ENCODE results near the gene PRMT1. TPM values are rescaled to one million over a fixed set of nuclear protein-coding genes. Genes with fewer than 3 reads are reported as not detected.

The PRMT1 gene
- total and polyA plus RNA-seq, 2 of the 13 experiments (the other 11 are each of a cell fraction or from before 2014, with no cell fraction given) = 324 to 374 TPM

DNA sequence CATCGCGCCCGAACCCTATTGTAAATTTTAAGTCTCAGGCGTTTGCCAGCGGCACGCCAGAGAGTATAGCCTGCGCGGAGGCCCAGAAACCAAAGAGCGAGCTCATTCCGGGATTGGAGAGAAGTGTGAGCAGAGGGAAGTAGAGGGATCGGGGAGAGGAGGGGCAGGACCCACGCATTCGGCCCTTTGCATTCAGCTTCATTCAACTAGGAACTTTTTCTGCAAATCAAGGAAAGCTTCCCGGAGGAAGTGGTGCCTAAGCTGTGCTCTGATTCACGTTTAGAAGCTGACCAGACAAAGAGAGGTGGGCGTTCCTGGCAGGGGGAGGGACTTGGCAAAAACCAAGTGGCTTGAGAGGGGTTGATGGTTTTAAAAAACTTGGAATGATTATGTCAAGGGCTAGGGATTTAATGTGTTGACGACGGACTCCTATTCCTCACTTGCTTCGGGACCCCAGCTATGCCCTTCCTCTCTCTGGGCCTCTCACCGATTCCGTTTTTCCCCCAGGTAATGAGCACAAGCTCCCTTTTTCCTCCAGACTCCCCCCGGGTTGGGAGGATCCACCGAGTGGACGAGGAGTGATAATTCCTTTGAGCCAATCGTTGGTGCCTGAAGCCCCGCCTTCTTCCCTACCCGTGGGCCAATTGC, 811 bp upstream of the PRMT1 start (continued):
- TF ChIP-seq, protein P1, sequence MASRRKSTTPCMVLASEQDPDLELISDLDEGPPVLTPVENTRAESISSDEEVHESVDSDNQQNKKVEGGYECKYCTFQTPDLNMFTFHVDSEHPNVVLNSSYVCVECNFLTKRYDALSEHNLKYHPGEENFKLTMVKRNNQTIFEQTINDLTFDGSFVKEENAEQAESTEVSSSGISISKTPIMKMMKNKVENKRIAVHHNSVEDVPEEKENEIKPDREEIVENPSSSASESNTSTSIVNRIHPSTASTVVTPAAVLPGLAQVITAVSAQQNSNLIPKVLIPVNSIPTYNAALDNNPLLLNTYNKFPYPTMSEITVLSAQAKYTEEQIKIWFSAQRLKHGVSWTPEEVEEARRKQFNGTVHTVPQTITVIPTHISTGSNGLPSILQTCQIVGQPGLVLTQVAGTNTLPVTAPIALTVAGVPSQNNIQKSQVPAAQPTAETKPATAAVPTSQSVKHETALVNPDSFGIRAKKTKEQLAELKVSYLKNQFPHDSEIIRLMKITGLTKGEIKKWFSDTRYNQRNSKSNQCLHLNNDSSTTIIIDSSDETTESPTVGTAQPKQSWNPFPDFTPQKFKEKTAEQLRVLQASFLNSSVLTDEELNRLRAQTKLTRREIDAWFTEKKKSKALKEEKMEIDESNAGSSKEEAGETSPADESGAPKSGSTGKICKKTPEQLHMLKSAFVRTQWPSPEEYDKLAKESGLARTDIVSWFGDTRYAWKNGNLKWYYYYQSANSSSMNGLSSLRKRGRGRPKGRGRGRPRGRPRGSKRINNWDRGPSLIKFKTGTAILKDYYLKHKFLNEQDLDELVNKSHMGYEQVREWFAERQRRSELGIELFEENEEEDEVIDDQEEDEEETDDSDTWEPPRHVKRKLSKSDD (CRISPR knock-in tag; IDR thresholded peaks at IDR 0.05; ENCODE audit: low read depth) = no peak
- TF ChIP-seq PCBP1 (IDR thresholded peaks at IDR 0.05; ENCODE audit: borderline replicate concordance, low read depth, low read length) = no peak
- TF ChIP-seq ZNF329 (CRISPR knock-in tag; IDR thresholded peaks at IDR 0.05; ENCODE audit: low read depth) = no peak
- TF ChIP-seq, protein P2, sequence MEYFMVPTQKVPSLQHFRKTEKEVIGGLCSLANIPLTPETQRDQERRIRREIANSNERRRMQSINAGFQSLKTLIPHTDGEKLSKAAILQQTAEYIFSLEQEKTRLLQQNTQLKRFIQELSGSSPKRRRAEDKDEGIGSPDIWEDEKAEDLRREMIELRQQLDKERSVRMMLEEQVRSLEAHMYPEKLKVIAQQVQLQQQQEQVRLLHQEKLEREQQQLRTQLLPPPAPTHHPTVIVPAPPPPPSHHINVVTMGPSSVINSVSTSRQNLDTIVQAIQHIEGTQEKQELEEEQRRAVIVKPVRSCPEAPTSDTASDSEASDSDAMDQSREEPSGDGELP (IDR thresholded peaks at IDR 0.05; ENCODE audit: borderline replicate concordance, low read depth) = no peak
- peak; percentile 83; the same call in 1 of the 2 replicates for TF ChIP-seq ZKSCAN1 (IDR thresholded peaks at IDR 0.05; ENCODE audit: low read length)
- peak; percentile 86 for TF ChIP-seq POLR2G (IDR thresholded peaks at IDR 0.05; ENCODE audit: low read depth, low read length)
- TF ChIP-seq ATF1 (CRISPR knock-in tag; IDR thresholded peaks at IDR 0.05) = no peak
- TF ChIP-seq ZNF496 (CRISPR knock-in tag; IDR thresholded peaks at IDR 0.05; ENCODE audit: insufficient replicate concordance) = no peak
- TF ChIP-seq, protein P3, sequence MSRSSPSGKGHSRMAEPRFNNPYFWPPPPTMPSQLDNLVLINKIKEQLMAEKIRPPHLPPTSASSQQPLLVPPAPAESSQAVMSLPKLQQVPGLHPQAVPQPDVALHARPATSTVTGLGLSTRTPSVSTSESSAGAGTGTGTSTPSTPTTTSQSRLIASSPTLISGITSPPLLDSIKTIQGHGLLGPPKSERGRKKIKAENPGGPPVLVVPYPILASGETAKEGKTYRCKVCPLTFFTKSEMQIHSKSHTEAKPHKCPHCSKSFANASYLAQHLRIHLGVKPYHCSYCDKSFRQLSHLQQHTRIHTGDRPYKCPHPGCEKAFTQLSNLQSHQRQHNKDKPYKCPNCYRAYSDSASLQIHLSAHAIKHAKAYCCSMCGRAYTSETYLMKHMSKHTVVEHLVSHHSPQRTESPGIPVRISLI (CRISPR knock-in tag; IDR thresholded peaks at IDR 0.05; ENCODE audit: borderline replicate concordance) = peak; percentile 61; the same call in 1 of the 2 replicates
- no peak for TF ChIP-seq JUNB (CRISPR knock-in tag; IDR thresholded peaks at IDR 0.05; ENCODE audit: borderline replicate concordance)
- TF ChIP-seq, protein P4, sequence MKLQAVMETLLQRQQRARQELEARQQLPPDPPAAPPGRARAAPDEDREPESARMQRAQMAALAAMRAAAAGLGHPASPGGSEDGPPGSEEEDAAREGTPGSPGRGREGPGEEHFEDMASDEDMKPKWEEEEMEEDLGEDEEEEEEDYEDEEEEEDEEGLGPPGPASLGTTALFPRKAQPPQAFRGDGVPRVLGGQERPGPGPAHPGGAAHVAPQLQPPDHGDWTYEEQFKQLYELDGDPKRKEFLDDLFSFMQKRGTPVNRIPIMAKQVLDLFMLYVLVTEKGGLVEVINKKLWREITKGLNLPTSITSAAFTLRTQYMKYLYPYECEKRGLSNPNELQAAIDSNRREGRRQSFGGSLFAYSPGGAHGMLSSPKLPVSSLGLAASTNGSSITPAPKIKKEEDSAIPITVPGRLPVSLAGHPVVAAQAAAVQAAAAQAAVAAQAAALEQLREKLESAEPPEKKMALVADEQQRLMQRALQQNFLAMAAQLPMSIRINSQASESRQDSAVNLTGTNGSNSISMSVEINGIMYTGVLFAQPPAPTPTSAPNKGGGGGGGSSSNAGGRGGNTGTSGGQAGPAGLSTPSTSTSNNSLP (IDR thresholded peaks at IDR 0.05; ENCODE audit: low read depth, low read length) = peak; percentile 9; the same call in 1 of the 2 replicates
- TF ChIP-seq ZNF136 (CRISPR knock-in tag; IDR thresholded peaks at IDR 0.05; ENCODE audit: low read depth) = no peak
- TF ChIP-seq ATF7 (IDR thresholded peaks at IDR 0.05) = peak; percentile 86
- no peak for TF ChIP-seq ATF7 (CRISPR knock-in tag; IDR thresholded peaks at IDR 0.05)
- TF ChIP-seq NCOR1 (IDR thresholded peaks at IDR 0.05; ENCODE audit: borderline replicate concordance, low read length) = peak; percentile 59; the same call in 1 of the 2 replicates

Measured in HepG2 (cell line).